Measurements from ENCODE around the gene SLBP. TPM values are rescaled to one million over a fixed set of nuclear protein-coding genes. Genes with fewer than 3 reads are reported as not detected.

The SLBP gene
- total RNA-seq, 2 donors from 2014 or later = 52.1 to 60.7 TPM

GRCh38 chr4:1721003-1721665 lies 9.0 kb upstream of the SLBP start, which contains the start of the genes TACC3 and TMEM129:
TSS of gene TACC3 (plus strand) at chr4:1721521. CDS start at chr4:1723422, 1,901 bp downstream.
TSS of gene TMEM129 (minus strand) at chr4:1721323. CDS start at chr4:1720837, 486 bp downstream.
- Mint-ChIP-seq H3K4me3 (peak within 1 kb of the TSS; percentile 93), H3K36me3 (ENCODE audit: low read depth) (peaks cover 27% of the 10 kb centered on the region), H3K4me1 (peaks cover 25% of the 10 kb centered on the region), H3K9me3 (no peaks in the 10 kb centered on the region), H3K27ac (peak within 1 kb of the TSS; percentile 94), H3K27me3 (ENCODE audit: insufficient read depth) (no peaks in the 10 kb centered on the region)
- H3K9ac ChIP-seq (ENCODE audit: extremely low read depth, low read length, poor library complexity, severe bottlenecking) = peak within 1 kb of the TSS; percentile 64
- H3K9me3 ChIP-seq (ENCODE audit: control insufficient read depth, low read length) = no peaks in the 10 kb centered on the region
- TF ChIP-seq CTCF (conservative IDR thresholded peaks at IDR 0.05) = no peak
- peaks cover 35% of the 10 kb centered on the region for H3K36me3 ChIP-seq (ENCODE audit: control insufficient read depth, insufficient read depth, low read length)
- peaks cover 3% of the 10 kb centered on the region for H3K4me1 ChIP-seq (ENCODE audit: control insufficient read depth, insufficient read depth, low read length)
- no peaks in the 10 kb centered on the region for H3K27me3 ChIP-seq (ENCODE audit: control insufficient read depth, insufficient read depth, low read length, poor library complexity, severe bottlenecking)
- H3K27ac ChIP-seq (ENCODE audit: low read depth, low read length) = peak within 1 kb of the TSS; percentile 32
- peak within 1 kb of the TSS; percentile 82 for H3K4me3 ChIP-seq (ENCODE audit: low read length)
- WGBS, 2 experiments (ENCODE audit: insufficient coverage in 1 of 2, insufficient read length in 1 of 2) = 0% methylated on average over 18 to 72 of the region's 83 CpGs
- peak; percentile 99 for DNase-seq

GRCh38 chr4:1720163-1720983 lies 8.3 kb upstream of the SLBP start:
- Mint-ChIP-seq H3K27me3 (ENCODE audit: insufficient read depth) (no peaks in the 10 kb centered on the region), H3K36me3 (ENCODE audit: low read depth) (peaks cover 26% of the 10 kb centered on the region), H3K9me3 (no peaks in the 10 kb centered on the region), H3K4me3 (peak overlapping the region; percentile 93), H3K4me1 (peaks cover 24% of the 10 kb centered on the region), H3K27ac (peak overlapping the region; percentile 94)
- no peak for TF ChIP-seq CTCF (conservative IDR thresholded peaks at IDR 0.05)
- Histone ChIP-seq H3K4me1 (ENCODE audit: control insufficient read depth, insufficient read depth, low read length) (peaks cover 3% of the 10 kb centered on the region), H3K27ac (ENCODE audit: low read depth, low read length) (peak overlapping the region; percentile 32), H3K9ac (ENCODE audit: extremely low read depth, low read length, poor library complexity, severe bottlenecking) (peak overlapping the region; percentile 41), H3K36me3 (ENCODE audit: control insufficient read depth, insufficient read depth, low read length) (peaks cover 27% of the 10 kb centered on the region), H3K9me3 (ENCODE audit: control insufficient read depth, low read length) (no peaks in the 10 kb centered on the region), H3K4me3 (ENCODE audit: low read length) (peak overlapping the region; percentile 82), H3K27me3 (ENCODE audit: control insufficient read depth, insufficient read depth, low read length, poor library complexity, severe bottlenecking) (no peaks in the 10 kb centered on the region)
- peak; percentile 79 for DNase-seq
- 3 to 9% methylated on average over 32 to 79 of the region's 79 CpGs for WGBS, 2 experiments (ENCODE audit: insufficient coverage in 1 of 2, insufficient read length in 1 of 2)

GRCh38 chr4:1718095-1718850 lies 6.2 kb upstream of the SLBP start:
- H3K4me3 ChIP-seq (ENCODE audit: low read length) = no peak overlapping the region
- Mint-ChIP-seq H3K4me1 (peaks cover 24% of the 10 kb centered on the region), H3K9me3 (no peaks in the 10 kb centered on the region), H3K27me3 (ENCODE audit: insufficient read depth) (no peaks in the 10 kb centered on the region), H3K27ac (peak overlapping the region; percentile 4), H3K4me3 (peak overlapping the region; percentile 93), H3K36me3 (ENCODE audit: low read depth) (peaks cover 9% of the 10 kb centered on the region)
- 95 to 96% methylated on average over 31 of the region's 31 CpGs for WGBS, 2 experiments (ENCODE audit: insufficient coverage in 1 of 2, insufficient read length in 1 of 2)
- no peak overlapping the region for H3K27ac ChIP-seq (ENCODE audit: low read depth, low read length)
- peaks cover 12% of the 10 kb centered on the region for H3K36me3 ChIP-seq (ENCODE audit: control insufficient read depth, insufficient read depth, low read length)
- peaks cover 3% of the 10 kb centered on the region for H3K4me1 ChIP-seq (ENCODE audit: control insufficient read depth, insufficient read depth, low read length)
- no peak for TF ChIP-seq CTCF (conservative IDR thresholded peaks at IDR 0.05)
- no peaks in the 10 kb centered on the region for H3K27me3 ChIP-seq (ENCODE audit: control insufficient read depth, insufficient read depth, low read length, poor library complexity, severe bottlenecking)
- DNase-seq = no peak
- no peak overlapping the region for H3K9ac ChIP-seq (ENCODE audit: extremely low read depth, low read length, poor library complexity, severe bottlenecking)
- no peaks in the 10 kb centered on the region for H3K9me3 ChIP-seq (ENCODE audit: control insufficient read depth, low read length)
